ENCODE measurements around the gene SCFD2.

SCFD2 gene

GRCh38 chr4:52983563-52984303 lies 382.1 kb downstream of the SCFD2 start:
- H3K4me1 ChIP-seq (ENCODE audit: control insufficient read depth, insufficient read depth, low read length): no peaks in the 10 kb centered on the region
- H3K27me3 ChIP-seq (ENCODE audit: control insufficient read depth, insufficient read depth, low read length, poor library complexity, severe bottlenecking): no peaks in the 10 kb centered on the region
- H3K4me3 ChIP-seq (ENCODE audit: insufficient read depth, low read depth, low read length): no peak overlapping the region
- H3K9me3 ChIP-seq (ENCODE audit: control insufficient read depth, low read length): no peaks in the 10 kb centered on the region
- H3K27ac ChIP-seq (ENCODE audit: insufficient read depth, low read depth, low read length, poor library complexity, severe bottlenecking): no peak overlapping the region
- no peaks in the 10 kb centered on the region for H3K36me3 ChIP-seq (ENCODE audit: control insufficient read depth, insufficient read depth, low read length)
- WGBS, 2 experiments: 38% methylated on average over 1 of the region's 1 CpG; no CpG with 5 or more reads in 1 of the 2 experiments

GRCh38 chr4:52982946-52983340 lies 382.9 kb downstream of the SCFD2 start:
- Histone ChIP-seq H3K9me3 (ENCODE audit: control insufficient read depth, low read length) (no peaks in the 10 kb centered on the region), H3K27ac (ENCODE audit: insufficient read depth, low read depth, low read length, poor library complexity, severe bottlenecking) (no peak overlapping the region), H3K4me1 (ENCODE audit: control insufficient read depth, insufficient read depth, low read length) (peaks cover 2% of the 10 kb centered on the region), H3K4me3 (ENCODE audit: insufficient read depth, low read depth, low read length) (no peak overlapping the region), H3K27me3 (ENCODE audit: control insufficient read depth, insufficient read depth, low read length, poor library complexity, severe bottlenecking) (no peaks in the 10 kb centered on the region), H3K36me3 (ENCODE audit: control insufficient read depth, insufficient read depth, low read length) (no peaks in the 10 kb centered on the region)
- 83 to 97% methylated on average over 2 to 3 of the region's 3 CpGs for WGBS, 2 experiments

- peaks cover 7% of the 10 kb centered on the region for H3K4me1 ChIP-seq (ENCODE audit: control insufficient read depth, insufficient read depth, low read length)
- 67 to 83% methylated on average over 2 of the region's 2 CpGs for WGBS, 2 experiments
- no peaks in the 10 kb centered on the region for H3K36me3 ChIP-seq (ENCODE audit: control insufficient read depth, insufficient read depth, low read length)
- no peaks in the 10 kb centered on the region for H3K27me3 ChIP-seq (ENCODE audit: control insufficient read depth, insufficient read depth, low read length, poor library complexity, severe bottlenecking)
- H3K9me3 ChIP-seq (ENCODE audit: control insufficient read depth, low read length): no peaks in the 10 kb centered on the region
- no peak overlapping the region for H3K27ac ChIP-seq (ENCODE audit: insufficient read depth, low read depth, low read length, poor library complexity, severe bottlenecking)
- no peak overlapping the region for H3K4me3 ChIP-seq (ENCODE audit: insufficient read depth, low read depth, low read length)
These were observed 383.5 kb downstream of the SCFD2 start for GRCh38 chr4:52982255-52982945.

GRCh38 chr4:52979821-52980590 lies 385.9 kb downstream of the SCFD2 start:
- H3K4me3 ChIP-seq (ENCODE audit: insufficient read depth, low read depth, low read length): no peak overlapping the region
- H3K36me3 ChIP-seq (ENCODE audit: control insufficient read depth, insufficient read depth, low read length): no peaks in the 10 kb centered on the region
- H3K9me3 ChIP-seq (ENCODE audit: control insufficient read depth, low read length): no peaks in the 10 kb centered on the region
- no peaks in the 10 kb centered on the region for H3K27me3 ChIP-seq (ENCODE audit: control insufficient read depth, insufficient read depth, low read length, poor library complexity, severe bottlenecking)
- no peak overlapping the region for H3K27ac ChIP-seq (ENCODE audit: insufficient read depth, low read depth, low read length, poor library complexity, severe bottlenecking)
- peaks cover 10% of the 10 kb centered on the region for H3K4me1 ChIP-seq (ENCODE audit: control insufficient read depth, insufficient read depth, low read length)
- WGBS, 2 experiments: 95 to 100% methylated on average over 3 of the region's 3 CpGs

GRCh38 chr4:52979020-52979419 lies 386.8 kb downstream of the SCFD2 start:
- H3K27ac ChIP-seq (ENCODE audit: insufficient read depth, low read depth, low read length, poor library complexity, severe bottlenecking): no peak overlapping the region
- H3K27me3 ChIP-seq (ENCODE audit: control insufficient read depth, insufficient read depth, low read length, poor library complexity, severe bottlenecking): no peaks in the 10 kb centered on the region
- no peaks in the 10 kb centered on the region for H3K9me3 ChIP-seq (ENCODE audit: control insufficient read depth, low read length)
- H3K4me3 ChIP-seq (ENCODE audit: insufficient read depth, low read depth, low read length): no peak overlapping the region
- peaks cover 10% of the 10 kb centered on the region for H3K4me1 ChIP-seq (ENCODE audit: control insufficient read depth, insufficient read depth, low read length)
- 79 to 92% methylated on average over 1 of the region's 1 CpG for WGBS, 2 experiments
- H3K36me3 ChIP-seq (ENCODE audit: control insufficient read depth, insufficient read depth, low read length): no peaks in the 10 kb centered on the region

- Histone ChIP-seq H3K27me3 (ENCODE audit: control insufficient read depth, insufficient read depth, low read length, poor library complexity, severe bottlenecking) (no peaks in the 10 kb centered on the region), H3K36me3 (ENCODE audit: control insufficient read depth, insufficient read depth, low read length) (no peaks in the 10 kb centered on the region), H3K27ac (ENCODE audit: insufficient read depth, low read depth, low read length, poor library complexity, severe bottlenecking) (no peak overlapping the region), H3K4me1 (ENCODE audit: control insufficient read depth, insufficient read depth, low read length) (peaks cover 10% of the 10 kb centered on the region), H3K9me3 (ENCODE audit: control insufficient read depth, low read length) (no peaks in the 10 kb centered on the region), H3K4me3 (ENCODE audit: insufficient read depth, low read depth, low read length) (no peak overlapping the region)
- 100% methylated on average over 1 of the region's 1 CpG for WGBS, 2 experiments
These were observed 388.6 kb downstream of the SCFD2 start for GRCh38 chr4:52977252-52977651.

- 90 to 93% methylated on average over 4 of the region's 4 CpGs for WGBS, 2 experiments
- H3K9me3 ChIP-seq (ENCODE audit: control insufficient read depth, low read length): no peaks in the 10 kb centered on the region
- H3K27me3 ChIP-seq (ENCODE audit: control insufficient read depth, insufficient read depth, low read length, poor library complexity, severe bottlenecking): no peaks in the 10 kb centered on the region
- no peaks in the 10 kb centered on the region for H3K36me3 ChIP-seq (ENCODE audit: control insufficient read depth, insufficient read depth, low read length)
- no peak overlapping the region for H3K4me3 ChIP-seq (ENCODE audit: insufficient read depth, low read depth, low read length)
- H3K27ac ChIP-seq (ENCODE audit: insufficient read depth, low read depth, low read length, poor library complexity, severe bottlenecking): no peak overlapping the region
- peaks cover 10% of the 10 kb centered on the region for H3K4me1 ChIP-seq (ENCODE audit: control insufficient read depth, insufficient read depth, low read length)
These were observed 389.2 kb downstream of the SCFD2 start for GRCh38 chr4:52976523-52977230.

GRCh38 chr4:52968691-52969090 lies 397.2 kb downstream of the SCFD2 start:
- no peaks in the 10 kb centered on the region for H3K4me1 ChIP-seq (ENCODE audit: control insufficient read depth, insufficient read depth, low read length)
- no peak overlapping the region for H3K27ac ChIP-seq (ENCODE audit: insufficient read depth, low read depth, low read length, poor library complexity, severe bottlenecking)
- no peaks in the 10 kb centered on the region for H3K27me3 ChIP-seq (ENCODE audit: control insufficient read depth, insufficient read depth, low read length, poor library complexity, severe bottlenecking)
- no peaks in the 10 kb centered on the region for H3K9me3 ChIP-seq (ENCODE audit: control insufficient read depth, low read length)
- no peaks in the 10 kb centered on the region for H3K36me3 ChIP-seq (ENCODE audit: control insufficient read depth, insufficient read depth, low read length)
- WGBS, 2 experiments: 92 to 94% methylated on average over 3 of the region's 3 CpGs
- H3K4me3 ChIP-seq (ENCODE audit: insufficient read depth, low read depth, low read length): no peak overlapping the region

- Histone ChIP-seq H3K4me3 (ENCODE audit: insufficient read depth, low read depth, low read length) (no peak overlapping the region), H3K27me3 (ENCODE audit: control insufficient read depth, insufficient read depth, low read length, poor library complexity, severe bottlenecking) (no peaks in the 10 kb centered on the region), H3K9me3 (ENCODE audit: control insufficient read depth, low read length) (no peaks in the 10 kb centered on the region), H3K27ac (ENCODE audit: insufficient read depth, low read depth, low read length, poor library complexity, severe bottlenecking) (no peak overlapping the region), H3K36me3 (ENCODE audit: control insufficient read depth, insufficient read depth, low read length) (no peaks in the 10 kb centered on the region), H3K4me1 (ENCODE audit: control insufficient read depth, insufficient read depth, low read length) (no peaks in the 10 kb centered on the region)
- WGBS, 2 experiments: 93 to 95% methylated on average over 5 of the region's 5 CpGs
These were observed 397.6 kb downstream of the SCFD2 start for GRCh38 chr4:52968241-52968640.

- Histone ChIP-seq H3K27me3 (ENCODE audit: control insufficient read depth, insufficient read depth, low read length, poor library complexity, severe bottlenecking) (no peaks in the 10 kb centered on the region), H3K9me3 (ENCODE audit: control insufficient read depth, low read length) (no peaks in the 10 kb centered on the region), H3K4me1 (ENCODE audit: control insufficient read depth, insufficient read depth, low read length) (no peaks in the 10 kb centered on the region), H3K4me3 (ENCODE audit: insufficient read depth, low read depth, low read length) (no peak overlapping the region), H3K27ac (ENCODE audit: insufficient read depth, low read depth, low read length, poor library complexity, severe bottlenecking) (no peak overlapping the region), H3K36me3 (ENCODE audit: control insufficient read depth, insufficient read depth, low read length) (no peaks in the 10 kb centered on the region)
These were observed 399.1 kb downstream of the SCFD2 start for GRCh38 chr4:52966781-52967180.
